ENCODE data around the gene HS3ST5. TPM values are rescaled to one million over a fixed set of nuclear protein-coding genes. Genes with fewer than 3 reads are reported as not detected.
"Not testable (repeated sequence)": the region's sequence is repeated elsewhere in the genome, so short reads cannot be mapped to it uniquely, and the experiment has no call there.

HS3ST5 gene
- total RNA-seq, 2 experiments from 2014 or later: not detected

DNA sequence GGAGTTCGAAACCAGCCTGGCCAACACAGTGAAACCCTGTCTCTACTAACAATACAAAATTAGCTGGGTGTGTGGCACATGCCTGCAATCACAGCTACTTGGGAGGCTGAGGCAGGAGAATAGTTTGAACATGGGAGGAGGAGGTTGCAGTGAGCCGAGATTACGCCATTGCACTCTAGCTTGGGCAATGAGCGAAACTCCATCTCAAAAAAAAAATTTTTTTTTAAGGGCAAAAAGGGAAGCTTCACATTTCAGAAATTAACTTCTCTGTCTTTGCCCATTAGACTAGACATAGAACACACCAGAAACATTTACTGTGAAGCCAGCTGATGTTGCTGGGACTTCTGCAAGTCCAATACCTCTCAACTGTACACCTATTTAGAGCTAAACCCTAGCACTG is 281.1 kb downstream of the HS3ST5 start:
- ChIA-PET POLR2A (no interaction called here), CTCF (interaction anchor here (1.0 kb wide), 1 partner anchor 19 kb away, joined by 3 read pairs; no protein-coding TSS in a partner anchor)

- CTCF ChIA-PET: interaction anchor here (1.0 kb wide), 1 partner anchor 18 kb away, joined by 3 read pairs; no protein-coding TSS in a partner anchor
- POLR2A ChIA-PET: no interaction called here
Measured at GRCh38 chr6:114061116-114061515, 281.7 kb downstream of the HS3ST5 start.

DNA sequence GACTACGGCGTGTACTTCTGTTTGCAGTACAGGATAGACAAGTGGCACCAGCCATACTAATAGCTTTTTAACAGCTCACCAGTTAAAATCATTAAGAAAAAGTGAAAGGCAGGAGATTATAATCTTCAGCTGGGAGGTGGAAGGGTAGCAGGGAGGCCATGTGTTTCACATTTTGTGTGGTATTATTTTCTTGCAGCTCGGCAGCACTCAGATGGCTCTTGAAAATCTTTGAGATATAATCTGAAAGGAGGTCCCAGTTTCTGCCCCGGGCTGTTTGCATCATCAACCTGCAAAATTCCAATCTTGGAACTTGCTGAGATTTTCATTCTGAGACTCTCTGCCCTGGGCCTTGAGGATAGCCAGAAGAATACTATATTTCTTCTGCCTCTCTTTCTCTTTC is 284.4 kb downstream of the HS3ST5 start:
- POLR2A ChIA-PET: no interaction called here

GRCh38 chr6:114055763-114056162 is 287.1 kb downstream of the HS3ST5 start:
- CTCF ChIA-PET: no interaction called here
- POLR2A ChIA-PET: no interaction called here

More for the DNA sequence above, 284.4 kb downstream of the HS3ST5 start:
- CTCF ChIA-PET: no interaction called here

DNA sequence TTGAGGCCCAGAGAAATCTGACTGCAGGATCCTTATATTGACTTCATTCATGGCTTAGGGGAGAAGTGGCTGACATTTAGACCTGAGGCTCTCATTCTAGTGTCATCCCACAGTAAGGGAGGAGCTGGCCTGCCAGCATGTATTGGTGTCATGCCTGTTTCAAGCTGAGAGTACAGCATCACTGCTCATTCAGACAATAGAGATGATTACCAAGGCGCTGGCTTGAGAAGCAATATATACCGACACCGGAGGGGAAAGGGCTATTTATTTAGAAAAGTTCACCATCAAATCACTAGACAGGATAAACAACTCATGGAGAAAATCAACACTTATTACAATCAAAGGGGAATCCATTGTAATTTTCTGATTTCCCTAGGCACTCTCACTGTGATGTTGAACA is 287.5 kb downstream of the HS3ST5 start:
- ChIA-PET POLR2A (no interaction called here), CTCF (no interaction called here)

DNA sequence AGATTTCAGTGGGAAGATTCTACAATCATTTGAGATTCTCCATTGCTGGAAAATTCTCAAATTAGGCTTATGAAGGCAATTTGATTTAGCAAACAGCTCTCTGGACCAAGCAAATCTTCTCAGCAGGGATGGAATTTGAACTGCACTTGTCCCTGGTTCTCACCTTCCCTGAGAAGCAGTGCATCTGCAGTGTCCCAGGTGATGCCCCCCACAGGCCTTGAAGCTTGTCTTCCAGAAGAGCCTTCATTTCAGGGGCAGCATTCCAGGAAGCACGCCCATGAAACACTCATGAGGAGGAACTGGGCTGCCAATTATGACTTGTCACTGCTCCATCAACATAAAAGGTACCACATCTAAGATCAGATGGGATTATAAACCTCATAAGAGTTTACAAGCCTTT is 289.0 kb downstream of the HS3ST5 start:
- POLR2A ChIA-PET: no interaction called here
- CTCF ChIA-PET: no interaction called here

GRCh38 chr6:114052141-114052540 is 290.7 kb downstream of the HS3ST5 start:
- POLR2A ChIA-PET: no interaction called here
- CTCF ChIA-PET: no interaction called here

DNA sequence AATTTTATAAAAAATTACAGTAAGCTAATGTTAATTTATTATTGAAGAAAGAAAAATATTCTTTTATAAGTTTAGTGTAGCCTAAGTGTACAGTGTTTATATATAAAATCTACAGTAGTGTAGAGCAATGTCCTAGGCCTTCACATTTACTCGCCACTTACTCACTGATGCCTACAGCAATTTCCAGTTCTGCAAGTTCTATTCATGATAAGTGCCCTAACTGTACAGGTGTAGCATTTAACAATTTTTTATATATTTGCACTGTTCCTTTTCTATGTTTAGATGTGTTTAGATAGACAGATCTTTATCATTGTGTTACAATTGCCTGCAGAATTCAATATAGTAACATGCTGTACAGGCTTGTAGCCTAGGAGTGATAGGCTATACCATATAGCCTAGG is 291.8 kb downstream of the HS3ST5 start:
- CTCF ChIA-PET: no interaction called here
- POLR2A ChIA-PET: no interaction called here

DNA sequence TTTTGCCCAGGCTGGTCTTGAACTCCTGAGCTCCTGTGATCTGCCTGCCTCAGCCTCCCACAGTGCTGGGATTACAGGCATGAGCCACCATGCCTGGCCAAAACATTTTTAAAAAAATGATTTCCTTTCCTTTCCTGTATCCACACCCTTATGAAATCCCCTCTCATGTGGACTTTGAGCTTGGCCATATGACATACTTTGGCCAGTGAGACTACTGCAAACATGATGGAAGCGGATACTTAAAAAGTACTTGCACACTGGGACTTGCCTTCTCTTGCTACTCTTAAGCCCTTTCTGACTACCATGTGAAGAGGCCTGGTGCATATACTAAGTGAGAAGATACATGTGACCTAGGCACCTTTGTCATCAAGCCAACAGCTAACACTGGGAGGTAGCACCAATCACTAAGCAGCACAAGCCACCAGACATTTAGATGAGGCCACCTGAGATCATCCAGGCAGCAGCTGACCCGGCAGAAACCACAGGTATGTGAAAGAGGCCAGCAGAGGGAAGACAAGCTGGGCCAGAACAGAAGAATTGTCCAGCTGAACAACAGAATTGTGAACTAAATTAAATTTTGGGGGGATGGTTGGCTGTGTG is 293.4 kb downstream of the HS3ST5 start:
- POLR2A ChIA-PET: no interaction called here
- CTCF ChIA-PET: no interaction called here

DNA sequence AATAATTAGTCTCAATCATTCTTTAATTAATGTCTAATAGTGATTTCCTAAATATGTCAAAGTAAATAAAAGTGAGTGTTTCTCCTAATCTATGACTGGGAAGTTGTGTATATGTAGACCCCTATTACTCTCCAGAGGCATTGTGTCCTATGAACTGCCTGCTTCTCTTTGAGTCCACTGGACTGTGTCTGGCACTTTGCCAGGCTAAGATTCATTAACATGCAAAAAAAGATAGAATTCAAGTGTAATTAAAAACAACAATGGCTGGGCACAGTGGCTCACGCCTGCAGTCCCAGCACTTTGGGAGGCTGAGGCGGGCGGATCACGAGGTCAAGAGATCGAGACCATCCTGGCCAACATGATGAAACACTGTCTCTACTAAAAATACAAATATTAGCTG is 298.3 kb downstream of the HS3ST5 start:
- CTCF ChIA-PET, POLR2A ChIA-PET: not testable (repeated sequence)

DNA sequence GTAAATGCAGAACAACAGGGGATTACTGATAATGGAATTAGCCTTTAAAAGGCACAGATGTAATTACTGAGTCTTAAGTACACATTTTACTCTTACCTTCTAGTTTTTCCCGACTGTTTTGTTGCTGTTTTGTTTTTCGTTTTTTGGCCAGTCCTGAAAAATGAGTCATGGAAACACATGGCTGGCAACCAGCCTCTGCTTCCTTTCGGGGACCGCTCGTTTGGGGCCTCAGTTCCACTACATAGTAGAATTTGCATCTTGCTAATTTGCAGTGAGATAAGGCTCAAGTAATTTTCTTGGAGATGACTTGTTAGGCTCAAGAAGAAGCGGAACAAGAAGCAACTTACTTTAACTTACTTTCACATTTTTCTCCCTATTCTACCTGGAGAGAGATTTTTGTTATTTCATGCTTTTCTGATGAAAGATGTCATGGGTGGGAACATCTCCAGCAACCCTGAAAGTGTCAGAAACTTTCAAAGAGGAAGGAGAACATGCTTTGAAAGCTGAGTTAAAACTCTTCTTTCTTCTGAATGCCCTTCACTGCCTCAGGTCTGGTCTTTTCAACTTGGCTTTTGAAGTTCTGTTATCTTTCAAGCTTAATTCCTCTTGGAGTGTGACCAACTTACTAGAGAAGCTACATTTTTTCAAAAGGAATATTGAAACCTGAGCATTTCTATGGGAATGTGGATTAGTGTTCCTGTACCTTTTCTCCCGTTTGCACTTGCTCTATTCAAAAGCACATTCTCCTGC is 300.4 kb downstream of the HS3ST5 start:
- POLR2A ChIA-PET: no interaction called here
- CTCF ChIA-PET: interaction anchor here (1.1 kb wide), 1 partner anchor 19 kb away, joined by 3 read pairs; no protein-coding TSS in a partner anchor

DNA sequence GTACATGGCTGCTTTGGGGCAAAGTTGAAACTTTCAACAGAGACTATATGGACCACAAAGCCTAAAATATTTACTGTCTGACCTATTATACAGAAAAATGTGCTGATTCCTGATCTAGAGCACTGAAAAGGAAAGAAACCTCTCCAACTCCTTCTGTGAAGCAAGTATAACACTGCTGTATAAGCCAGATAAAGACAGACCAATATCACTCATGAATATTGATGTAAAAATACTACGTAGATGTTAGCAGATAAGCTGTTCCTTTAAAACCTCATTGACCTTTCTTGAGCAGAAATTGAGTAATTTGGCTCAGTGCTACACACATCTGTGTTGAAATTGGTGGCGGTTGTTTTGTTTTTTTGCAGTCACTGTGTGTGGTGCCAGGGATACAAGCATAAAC is 302.0 kb downstream of the HS3ST5 start:
- ChIA-PET CTCF (no interaction called here), POLR2A (no interaction called here)

GRCh38 chr6:114039841-114040240 is 303.0 kb downstream of the HS3ST5 start:
- ChIA-PET POLR2A (no interaction called here), CTCF (no interaction called here)

DNA sequence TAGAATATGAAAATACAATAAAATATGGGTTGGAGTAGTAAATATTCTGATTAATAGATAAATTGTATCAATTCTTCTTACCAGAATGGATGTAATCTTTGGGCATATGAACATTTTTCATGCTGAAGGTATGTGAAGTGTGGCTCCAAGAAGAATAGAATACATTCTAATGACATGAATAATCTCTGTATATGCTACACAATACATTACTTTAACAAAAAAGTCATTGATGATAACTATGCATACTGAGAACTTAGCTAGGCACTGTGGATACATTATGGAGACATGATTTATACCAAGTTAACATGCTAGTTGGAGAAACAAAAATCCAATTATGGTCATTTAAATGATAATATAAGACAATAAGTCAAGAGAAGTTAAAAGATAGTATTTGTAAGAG is 309.2 kb downstream of the HS3ST5 start:
- POLR2A ChIA-PET: no interaction called here
- CTCF ChIA-PET: no interaction called here

DNA sequence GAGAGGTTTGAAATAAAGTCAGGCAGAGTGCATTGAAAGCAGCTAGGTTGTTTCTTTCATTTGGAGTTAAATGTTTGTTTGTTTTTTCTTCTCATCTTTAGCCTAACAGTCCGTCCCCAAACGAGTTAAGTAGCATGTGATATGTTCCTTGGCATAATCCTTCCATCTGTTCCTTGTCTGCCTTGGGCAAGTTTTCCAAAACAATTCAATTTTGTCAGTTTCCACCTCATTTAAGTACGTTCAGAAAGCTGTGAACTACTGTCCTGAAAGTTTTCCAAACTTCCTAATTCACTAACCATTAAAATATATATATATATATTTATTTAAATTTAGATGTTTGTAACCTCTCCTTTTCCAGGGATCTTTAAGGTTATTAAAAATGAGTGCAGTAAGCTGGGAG is 310.1 kb downstream of the HS3ST5 start:
- CTCF ChIA-PET: no interaction called here
- POLR2A ChIA-PET: no interaction called here

DNA sequence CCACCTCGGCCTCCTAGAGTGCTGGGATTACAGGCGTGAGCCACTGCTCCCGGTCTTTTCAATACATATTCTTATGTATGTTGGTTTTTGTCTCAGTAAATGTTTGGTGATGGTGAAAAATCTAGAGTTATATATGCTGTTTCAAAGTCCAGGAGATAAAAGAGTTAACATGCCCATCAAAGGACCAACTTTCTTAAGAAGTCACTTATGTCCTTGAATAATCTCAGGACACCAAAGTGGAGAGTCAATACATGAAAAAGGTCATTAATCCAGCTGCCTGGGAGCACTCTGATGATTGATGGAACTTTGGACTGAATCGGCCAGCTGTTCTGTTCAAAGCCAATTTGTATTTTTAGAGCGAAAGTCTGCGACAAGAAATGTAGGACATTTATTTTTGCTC is 312.1 kb downstream of the HS3ST5 start:
- ChIA-PET POLR2A (no interaction called here), CTCF (no interaction called here)

DNA sequence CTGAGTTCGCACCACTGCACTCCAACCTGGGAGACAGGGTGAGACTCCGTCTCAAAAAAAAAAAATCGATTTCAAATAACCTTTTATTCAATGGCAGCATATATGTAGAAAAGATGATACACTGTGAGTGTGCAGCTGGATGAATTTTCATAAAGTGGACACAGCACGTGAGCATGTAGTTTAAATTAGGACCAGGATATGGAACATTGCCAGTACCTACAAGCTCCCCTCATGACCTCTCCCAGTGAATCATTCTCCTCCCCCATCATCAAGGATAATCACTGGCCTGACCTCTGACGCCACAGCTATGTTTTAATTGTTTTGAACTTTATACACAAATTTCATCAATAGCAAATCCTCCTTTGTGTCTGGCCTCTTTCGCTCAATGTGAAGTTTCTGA is 318.1 kb downstream of the HS3ST5 start:
- CTCF ChIA-PET: no interaction called here
- POLR2A ChIA-PET: no interaction called here

DNA sequence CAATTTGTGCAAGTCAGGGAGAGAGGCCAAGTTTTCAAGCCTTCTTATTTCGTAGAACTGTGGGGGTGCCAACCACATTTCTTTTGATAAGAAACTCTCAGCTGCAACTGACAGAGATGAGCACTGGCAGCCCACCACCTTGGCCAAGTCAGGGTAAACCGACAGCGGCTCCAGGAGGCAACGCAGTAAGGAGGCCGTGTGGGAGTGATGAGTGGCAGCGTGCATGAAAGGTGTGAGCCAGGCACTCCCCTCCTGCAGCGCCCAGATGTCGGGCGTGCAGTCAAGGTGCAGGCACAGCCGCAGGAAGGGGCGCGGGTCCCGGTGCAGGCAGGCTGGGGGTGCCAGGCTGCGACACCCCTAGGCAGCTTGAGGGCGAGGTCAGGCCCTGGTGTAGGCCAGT is 322.6 kb downstream of the HS3ST5 start:
- ChIA-PET CTCF (no interaction called here), POLR2A (no interaction called here)

GRCh38 chr6:114017146-114017545 is 325.7 kb downstream of the HS3ST5 start:
- CTCF ChIA-PET, POLR2A ChIA-PET: not testable (repeated sequence)

- CTCF ChIA-PET, POLR2A ChIA-PET: not testable (repeated sequence)
Measured at GRCh38 chr6:114014106-114014505, 328.7 kb downstream of the HS3ST5 start.

- CTCF ChIA-PET, POLR2A ChIA-PET: not testable (repeated sequence)
Measured at GRCh38 chr6:114011486-114011885, 331.3 kb downstream of the HS3ST5 start.

DNA sequence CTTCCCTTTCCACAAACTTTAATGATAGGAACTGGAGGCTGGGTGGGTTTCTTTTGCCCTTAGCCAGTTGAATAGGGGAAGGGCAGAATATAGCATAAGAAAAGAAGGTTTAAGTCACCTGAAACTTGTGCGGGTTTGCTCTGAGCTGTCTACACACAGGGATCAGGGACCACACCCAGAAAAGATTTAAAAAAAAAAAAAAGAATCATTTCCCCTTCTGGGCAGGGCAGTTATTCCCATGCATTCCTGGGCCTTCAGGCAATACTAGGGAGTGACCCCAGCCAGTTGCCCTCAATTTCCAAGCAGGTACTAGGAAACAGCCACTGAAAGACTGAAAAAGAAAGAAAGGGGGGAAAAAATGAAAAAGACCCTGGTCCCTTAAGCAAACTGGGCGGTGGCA is 332.3 kb downstream of the HS3ST5 start:
- ChIA-PET POLR2A (no interaction called here), CTCF (no interaction called here)
